Breast epithelium (tissue), 4 donors: ENCODE results near the gene EDDM13. TPM values are rescaled to one million over a fixed set of nuclear protein-coding genes. Genes with fewer than 3 reads are reported as not detected.

ENCODE experiments used
- DNase-seq, 2 donors: peaks; one replicate each; pipeline ENCODE4 v3.0.0-alpha.2; 2019; ENCODE audit warnings: low spot score in 2 of 2
- H3K27ac ChIP-seq, 2 donors: fragments of 200-600 bp; sonication (generic) in 1 of 2; one replicate each; pipeline ENCODE4 v1.5.1; 2016 to 2019; ENCODE audit warnings: mild to moderate bottlenecking in 1 of 2
- H3K27me3 ChIP-seq, 2 donors: fragments of 200-600 bp; sonication (generic) in 1 of 2; one replicate each; pipeline versions ENCODE4 v1.5.1 to v1.6.0; 2017 to 2019; ENCODE audit warnings: control low read depth in 1 of 2, mild to moderate bottlenecking in 1 of 2
- H3K36me3 ChIP-seq: fragments of 200-600 bp; one replicate; pipeline ENCODE4 v1.5.1; 2019
- H3K4me1 ChIP-seq, 2 donors: fragments of 200-600 bp; sonication (generic); one replicate each; pipeline ENCODE4 v1.5.1; 2016 to 2019; ENCODE audit warnings: control low read depth in 1 of 2
- H3K4me3 ChIP-seq, 3 donors: fragments of 200-600 bp; sonication (generic); 1 replicate in 2 of 3; 2 replicates in 1 of 3; pipeline ENCODE4 v1.5.1; 2016 to 2019; ENCODE audit warnings: mild to moderate bottlenecking in 3 of 3, moderate library complexity in 2 of 3
- H3K9me3 ChIP-seq, 2 donors: fragments of 200-600 bp; sonication (generic) in 1 of 2; one replicate each; pipeline ENCODE4 v1.5.1; 2016 to 2019; ENCODE audit warnings: control low read depth in 1 of 2
- CTCF ChIP-seq, 3 donors: fragments of 450-650 bp; IDR thresholded peaks; one replicate each; pipeline ENCODE4 v1.5.1; 2016 to 2017; ENCODE audit warnings: antibody characterized with exemption in 3 of 3, mild to moderate bottlenecking in 3 of 3, moderate library complexity in 3 of 3
- POLR2A ChIP-seq: fragments of 450-650 bp; IDR thresholded peaks from one replicate; pipeline ENCODE4 v1.6.1; 2016; ENCODE audit warnings: antibody characterized with exemption, mild to moderate bottlenecking, moderate library complexity
- POLR2AphosphoS5 ChIP-seq, 3 donors: sonication (generic); formaldehyde crosslinking; IDR thresholded peaks; one replicate each; pipeline ENCODE4 v1.6.1; 2017; ENCODE audit warnings: antibody characterized with exemption in 3 of 3
- intact Hi-C: fragments of 100-400 bp; cut with DNase I; formaldehyde crosslinking; loops from one replicate; pipeline ENCODE4 v1.15.1; 2023; ENCODE audit warnings: low total_unique reads
- total RNA-seq, 3 donors: library from RNA; depleted of rRNA; stranded (reverse); fragments of >200 nt; gene quantifications; one replicate each; pipeline ENCODE4 v1.1.0, GENCODE V29; 2016

The EDDM13 gene
- total RNA-seq, 3 donors from 2014 or later, result 1.3 TPM; not detected in 2

GRCh38 chr19:56355517-56355916 lies 83.0 kb downstream of the EDDM13 start:
- DNase-seq, result no peak
- Histone ChIP-seq H3K4me1 (no peaks in the 10 kb centered on the region), H3K4me3 (no peak overlapping the region), H3K27ac (no peak overlapping the region), H3K27me3 (no peaks in the 10 kb centered on the region), H3K36me3 (no peaks in the 10 kb centered on the region), H3K9me3 (peaks cover 4 to 7% of the 10 kb centered on the region in 2 donors)
- no peak for TF ChIP-seq POLR2AphosphoS5 (IDR thresholded peaks at IDR 0.05)
- no peak for TF ChIP-seq CTCF (IDR thresholded peaks at IDR 0.05)
- no peak for TF ChIP-seq POLR2A
- intact Hi-C loops, result no loop called here

- intact Hi-C loops, result no loop called here
- Histone ChIP-seq H3K9me3 (peaks cover 12 to 17% of the 10 kb centered on the region in 2 donors), H3K4me3 (no peak overlapping the region), H3K27ac (no peak overlapping the region), H3K27me3 (no peaks in the 10 kb centered on the region), H3K36me3 (no peaks in the 10 kb centered on the region), H3K4me1 (no peaks in the 10 kb centered on the region)
- no peak for DNase-seq
- TF ChIP-seq CTCF (IDR thresholded peaks at IDR 0.05), result no peak
- no peak for TF ChIP-seq POLR2A
- TF ChIP-seq POLR2AphosphoS5 (IDR thresholded peaks at IDR 0.05), result no peak
Observed at GRCh38 chr19:56356944-56357343, 84.4 kb downstream of the EDDM13 start.

Other genes with a start within 250 kb of the EDDM13 start
- gene ZNF787, start 151.5 kb upstream of the EDDM13 start, total RNA-seq, result 10 to 100 TPM; 10.2 to 11.1 (median 10.4) TPM
- gene ZNF444, start 131.5 kb upstream of the EDDM13 start, total RNA-seq, result 10 to 100 TPM; 13.9 to 38.5 (median 33.1) TPM
- gene GALP, start 96.7 kb upstream of the EDDM13 start, total RNA-seq, result not detected
- not detected for gene ZSCAN5B, start 75.0 kb upstream of the EDDM13 start, total RNA-seq
- gene ZSCAN5C, start 70.5 kb upstream of the EDDM13 start, total RNA-seq, result not detected
- 10 to 100 TPM in 2 of 3 donors, 1 to 10 TPM in 1; 6.2 to 13.3 (median 12.5) TPM for gene ZSCAN5A, start 42.1 kb downstream of the EDDM13 start, total RNA-seq
- gene ZNF582, start 120.8 kb downstream of the EDDM13 start, total RNA-seq, result 1 to 10 TPM; 4.3 to 9.5 (median 8.2) TPM
- 1 to 10 TPM; 4.0 to 8.8 (median 5.2) TPM for gene ZNF583, start 131.6 kb downstream of the EDDM13 start, total RNA-seq
- 1 to 10 TPM; 2.9 to 10.0 (median 6.2) TPM for gene ZNF667, start 204.6 kb downstream of the EDDM13 start, total RNA-seq
- 10 to 100 TPM in 1 of 3 donors, 1 to 10 TPM in 2; 5.9 to 12.0 (median 8.2) TPM for gene ZNF471, start 235.1 kb downstream of the EDDM13 start, total RNA-seq